ENCODE measurements around the gene NR1I3.

Gene NR1I3

GRCh38 chr1:161179698-161180097 is 58.3 kb downstream of the NR1I3 start:
- H3K79me2 ChIP-seq (ENCODE audit: control insufficient read depth, insufficient read depth, low read length, unreplicated experiment) = peaks cover 13% of the 10 kb centered on the region
- H2AFZ ChIP-seq (ENCODE audit: low read length, unreplicated experiment) = no peak overlapping the region
- no peak overlapping the region for H3K4me3 ChIP-seq (ENCODE audit: low read depth, low read length)
- no peaks in the 10 kb centered on the region for H3K36me3 ChIP-seq (ENCODE audit: insufficient read depth, low read length)
- no peaks in the 10 kb centered on the region for H3K27me3 ChIP-seq (ENCODE audit: insufficient read depth, low read length)
- H3K27ac ChIP-seq (ENCODE audit: low read depth, low read length) = no peak overlapping the region
- H3K4me1 ChIP-seq (ENCODE audit: control insufficient read depth, insufficient read depth, low read length, unreplicated experiment) = peaks cover 31% of the 10 kb centered on the region

All from ACC112 (cell line).